GM19025 (cell line): Measurements from ENCODE around the gene OR6B1.
"Not testable (repeated sequence)": the region's sequence is repeated elsewhere in the genome, so short reads cannot be mapped to it uniquely, and the experiment has no call there.

Source experiments
- ATAC-seq: cut with Tn5 transposase; IDR thresholded peaks from one replicate; pipeline ENCODE4 v1.9.1; 2021; ENCODE audit warnings: mild to moderate bottlenecking, low read depth, moderate library complexity; ENCODE audit not compliant: unreplicated experiment

OR6B1 gene

DNA sequence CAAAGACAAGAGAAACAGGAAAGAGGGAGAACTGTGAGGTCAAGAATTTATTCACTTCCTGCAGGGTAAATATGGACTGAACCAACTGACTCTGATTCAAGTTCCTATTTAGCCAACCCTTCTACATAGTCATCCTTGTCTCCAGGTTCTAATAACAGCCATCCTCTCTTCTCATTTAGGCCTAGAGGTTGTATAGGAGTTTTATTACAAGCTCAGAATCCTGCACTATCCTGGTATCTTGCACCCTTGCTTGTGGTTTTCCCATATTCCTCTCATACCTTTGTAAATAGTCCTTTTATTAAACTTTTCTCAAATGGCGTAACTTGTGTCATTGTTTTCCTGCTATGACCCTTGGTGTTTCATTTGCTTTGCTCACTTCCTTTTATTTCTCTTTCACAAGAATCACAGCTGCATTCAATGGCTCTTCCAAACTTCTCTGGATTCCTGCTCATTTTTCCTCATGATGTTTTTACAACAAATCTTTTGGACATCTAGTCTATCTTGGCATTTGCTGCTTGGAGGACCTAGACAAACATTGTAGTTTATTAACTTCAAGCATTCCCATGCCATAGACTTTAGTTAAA, 36.3 kb downstream of the OR6B1 start:
- ATAC-seq = no peak

DNA sequence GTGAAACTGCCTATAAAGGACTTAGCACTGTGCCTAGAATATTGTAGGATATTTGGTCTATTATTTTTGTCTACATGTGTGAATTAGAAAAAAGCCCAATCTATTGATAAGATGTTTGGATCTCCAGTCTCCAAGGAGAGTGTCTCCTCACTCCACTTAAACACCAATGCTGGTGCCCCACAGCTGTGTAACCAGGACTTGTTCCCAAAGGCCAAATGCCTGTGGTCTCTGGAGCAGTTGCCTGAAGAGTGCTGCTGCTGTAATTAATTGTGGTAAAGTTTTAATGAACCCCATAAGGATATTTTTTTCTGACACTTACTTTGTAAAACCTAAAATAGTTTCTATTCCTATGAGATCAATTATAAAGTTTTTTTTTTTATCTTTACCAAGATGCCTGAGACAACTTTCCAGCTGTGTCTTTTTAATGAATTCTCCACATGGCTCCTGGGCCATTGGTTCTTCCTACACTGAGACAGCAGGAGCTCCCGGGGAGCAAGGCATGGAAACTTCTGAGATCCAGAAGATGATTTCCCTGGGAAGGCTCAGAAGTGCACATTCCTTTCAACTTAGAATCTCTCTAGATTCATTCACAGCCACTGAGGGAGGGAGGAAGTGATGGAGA, 37.4 kb downstream of the OR6B1 start:
- no peak for ATAC-seq

DNA sequence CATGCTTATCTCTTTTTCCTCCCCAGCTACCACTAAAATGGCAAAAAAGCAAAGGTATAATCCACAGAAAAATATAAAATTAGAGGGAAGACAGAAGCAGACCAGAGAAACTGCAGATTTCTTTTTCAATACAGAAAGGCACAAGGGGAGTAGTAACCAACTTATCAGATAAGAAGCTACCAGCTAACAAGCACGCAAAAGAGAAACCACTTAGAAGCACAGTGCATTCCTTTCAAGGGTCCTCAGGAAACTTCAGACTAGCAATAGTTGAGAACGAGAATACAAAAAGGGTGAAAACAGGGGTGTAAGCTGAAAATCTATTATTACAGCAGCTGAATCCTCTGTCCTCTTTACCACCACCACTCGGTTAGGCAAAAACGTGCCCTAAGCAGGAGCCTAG, 38.8 kb downstream of the OR6B1 start:
- no peak for ATAC-seq

DNA sequence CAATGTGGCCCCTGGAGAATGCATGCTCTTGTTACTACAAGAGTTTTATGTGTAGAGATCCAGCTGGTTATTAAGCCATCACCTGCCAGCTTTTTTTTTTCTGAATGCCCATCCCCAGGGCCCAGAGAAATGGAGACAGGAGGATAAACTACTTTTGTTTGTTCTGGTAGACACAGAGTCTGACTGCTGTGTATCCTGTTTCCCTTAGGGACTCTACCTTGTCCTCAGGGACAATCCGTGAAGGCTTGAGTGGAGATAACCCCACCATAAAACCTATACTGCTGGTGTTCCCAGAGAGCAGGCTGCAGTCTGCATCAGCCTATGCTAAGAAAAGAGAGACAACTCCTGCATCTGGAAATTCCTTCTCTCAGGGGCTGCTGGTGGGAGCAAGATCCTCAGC, 48.5 kb downstream of the OR6B1 start, which contains the start of gene OR2A5:
OR2A5 (plus strand) TSS at position 301 of the 400 bp plus-strand sequence. CDS start 1,454 bp downstream, outside the sequence.
- no peak for ATAC-seq

DNA sequence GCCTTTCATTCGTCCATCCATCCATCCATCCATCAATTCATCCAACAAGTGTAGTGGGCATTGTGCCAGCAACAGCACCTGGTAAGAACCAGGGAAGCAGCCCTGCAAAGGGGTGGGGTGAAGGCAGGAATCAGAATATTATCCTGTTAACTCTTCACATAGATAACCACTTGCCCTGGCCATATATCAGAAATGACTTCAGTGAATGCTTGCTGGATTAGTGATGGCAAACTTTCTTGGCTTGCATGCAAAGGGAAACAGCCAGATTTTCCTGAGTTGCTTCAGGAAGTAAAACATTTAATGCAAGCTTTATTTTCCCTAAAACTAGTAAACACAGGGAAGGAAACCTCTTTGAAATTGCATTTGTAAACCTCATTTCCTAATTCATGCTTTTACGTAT, 49.4 kb downstream of the OR6B1 start:
- ATAC-seq = no peak

DNA sequence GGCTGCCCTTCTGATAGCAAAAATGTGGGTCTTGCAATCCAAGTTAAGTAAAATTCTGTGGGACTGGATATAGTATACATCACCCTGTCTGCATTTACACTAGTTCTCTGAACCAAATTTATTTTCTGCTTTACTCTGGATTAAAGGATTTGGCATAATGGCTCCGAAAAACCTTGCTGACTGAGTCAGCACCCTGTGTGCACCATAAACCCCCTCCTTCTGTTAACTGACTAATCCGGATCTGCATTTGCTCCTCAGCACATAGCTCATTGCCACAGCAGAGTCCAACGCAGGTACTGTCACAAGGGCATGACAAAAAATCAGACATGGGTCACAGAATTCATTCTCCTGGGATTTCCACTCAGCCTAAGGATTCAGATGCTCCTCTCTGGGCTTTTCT, 50.0 kb downstream of the OR6B1 start:
- ATAC-seq = no peak

DNA sequence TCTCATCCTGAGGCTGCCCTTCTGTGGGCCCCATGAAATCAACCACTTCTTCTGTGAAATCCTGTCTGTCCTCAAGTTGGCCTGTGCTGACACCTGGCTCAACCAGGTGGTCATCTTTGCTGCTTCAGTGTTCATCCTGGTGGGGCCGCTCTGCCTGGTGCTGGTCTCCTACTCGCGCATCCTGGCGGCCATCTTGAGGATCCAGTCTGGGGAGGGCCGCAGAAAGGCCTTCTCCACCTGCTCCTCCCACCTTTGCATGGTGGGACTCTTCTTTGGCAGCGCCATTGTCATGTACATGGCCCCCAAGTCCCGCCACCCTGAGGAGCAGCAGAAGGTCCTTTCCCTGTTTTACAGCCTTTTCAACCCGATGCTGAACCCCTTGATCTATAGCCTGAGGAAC, 50.8 kb downstream of the OR6B1 start:
- not testable (repeated sequence) for ATAC-seq

DNA sequence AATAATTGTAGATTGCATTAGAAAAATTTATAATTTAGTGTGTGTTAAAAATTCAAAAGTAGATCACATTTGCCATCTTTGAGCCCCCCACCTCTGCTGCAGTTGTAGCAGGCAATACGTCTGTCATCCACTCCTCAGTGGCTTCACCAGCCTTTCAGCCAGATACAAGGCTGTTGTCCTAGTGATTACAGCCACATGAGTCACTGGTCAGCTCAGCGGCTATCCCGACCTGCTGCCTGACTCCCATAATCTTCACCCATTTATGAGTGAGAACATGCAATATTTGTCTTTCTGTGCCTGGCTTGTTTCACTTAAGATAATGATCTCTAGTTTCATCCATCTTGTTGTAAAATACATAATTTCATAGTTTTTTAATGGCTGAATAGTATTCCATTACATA, 57.8 kb downstream of the OR6B1 start:
- ATAC-seq = no peak
